B cell (primary cell): ENCODE results near the gene WASHC3. TPM values are rescaled to one million over a fixed set of nuclear protein-coding genes. Genes with fewer than 3 reads are reported as not detected.

Experiments
- ATAC-seq: fragments of 200-7000 bp; cut with Tn5 transposase; one replicate; pipeline ENCODE4 v1.10.0; 2021; ENCODE audit warnings: low read depth, mild to moderate bottlenecking, moderate number of reproducible peaks, moderate library complexity
- CTCF ChIA-PET: fragments of 350-600 bp; sonication (Branson Sonifier 250); formaldehyde crosslinking; loops from one replicate; lab custom pipeline; 2021; ENCODE audit warnings: antibody characterized with exemption, inconsistent platforms; lab: Charles Lee
- POLR2A ChIA-PET: fragments of 350-600 bp; sonication (Branson Sonifier 250); formaldehyde crosslinking; loops from one replicate; lab custom pipeline; 2021; ENCODE audit warnings: antibody characterized with exemption; lab: Charles Lee
- DNase-seq: peaks from one replicate; pipeline ENCODE4 v3.0.0; 2013
- H2AFZ ChIP-seq: 2 replicates; pipeline ENCODE4 v1.6.1; 2012; ENCODE audit warnings: mild to moderate bottlenecking, low read depth, low read length; ENCODE audit not compliant: insufficient read depth, poor library complexity, severe bottlenecking
- H3K27ac ChIP-seq, 2 donors: 1 replicate in 1 of 2; 2 replicates in 1 of 2; pipeline ENCODE4 v1.5.1; 2012 to 2013; ENCODE audit warnings: low read length in 2 of 2, mild to moderate bottlenecking in 2 of 2, moderate library complexity in 1 of 2
- H3K27me3 ChIP-seq, 4 experiments: fragments of 200-600 bp in 1 of 4; sonication (generic) in 1 of 4; replicated peaks in 1 of 4; 1 replicate in 2 of 4; 2 replicates in 2 of 4; pipeline versions ENCODE4 v1.6.1 to v1.7.0; 2013 to 2016; ENCODE audit warnings: low read length in 3 of 4, mild to moderate bottlenecking in 2 of 4, mixed read lengths in 1 of 4, moderate library complexity in 1 of 4; ENCODE audit not compliant: insufficient read depth in 4 of 4, control insufficient read depth in 3 of 4; ENCODE audit errors: control extremely low read depth in 1 of 4
- H3K36me3 ChIP-seq, 2 experiments: replicated peaks in 1 of 2; 1 replicate in 1 of 2; 2 replicates in 1 of 2; pipeline versions ENCODE4 v1.6.1 to v1.7.1; 2013; ENCODE audit warnings: low read length in 1 of 2; ENCODE audit not compliant: insufficient read depth in 2 of 2, control insufficient read depth in 1 of 2; ENCODE audit errors: control extremely low read depth in 1 of 2, extremely low read depth in 1 of 2
- H3K4me1 ChIP-seq, 2 donors: fragments of 200-600 bp in 1 of 2; sonication (generic) in 1 of 2; 1 replicate in 1 of 2; 2 replicates in 1 of 2; pipeline versions ENCODE4 v1.5.1 to v1.6.1; 2013 to 2017; ENCODE audit warnings: low read length in 2 of 2; ENCODE audit not compliant: control insufficient read depth in 2 of 2, insufficient read depth in 2 of 2
- H3K4me2 ChIP-seq: replicated peaks from 2 replicates; pipeline ENCODE3; 2012; ENCODE audit warnings: mild to moderate bottlenecking, low read depth, low read length; ENCODE audit not compliant: poor library complexity, severe bottlenecking
- H3K4me3 ChIP-seq, 5 experiments: fragments of 200-600 bp in 1 of 5; sonication (generic) in 1 of 5; 1 replicate in 3 of 5; 2 replicates in 2 of 5; pipeline versions ENCODE4 v1.5.1 to v1.7.0; 2011 to 2016; ENCODE audit warnings: low read length in 4 of 5, mild to moderate bottlenecking in 4 of 5, low read depth in 2 of 5, control low read depth in 1 of 5, moderate library complexity in 1 of 5; ENCODE audit not compliant: insufficient read depth in 1 of 5; ENCODE audit errors: control extremely low read depth in 1 of 5, extremely low read depth in 1 of 5
- H3K79me2 ChIP-seq: fragments of 200-600 bp; sonication (generic); one replicate; pipeline ENCODE4 v1.6.0; 2016; ENCODE audit warnings: low read length; ENCODE audit not compliant: control insufficient read depth, insufficient read depth
- H3K9ac ChIP-seq: fragments of 200-600 bp; sonication (generic); 2 replicates; pipeline ENCODE4 v1.6.1; 2017; ENCODE audit warnings: mild to moderate bottlenecking, low read length, moderate library complexity
- H3K9me3 ChIP-seq, 3 donors: one replicate each; pipeline versions ENCODE4 v1.6.1 to v1.7.1; 2013; ENCODE audit warnings: low read length in 2 of 3; ENCODE audit not compliant: control insufficient read depth in 2 of 3, insufficient read depth in 1 of 3; ENCODE audit errors: control extremely low read depth in 1 of 3
- H4K20me1 ChIP-seq: 2 replicates; pipeline ENCODE4 v1.6.0; 2012; ENCODE audit warnings: mild to moderate bottlenecking, low read length; ENCODE audit not compliant: insufficient read depth, control insufficient read depth, poor library complexity, severe bottlenecking
- H3K27ac Mint-ChIP-seq: one replicate; pipeline ENCODE4 v1.8.0; 2021; ENCODE audit warnings: mixed read lengths
- H3K27me3 Mint-ChIP-seq: one replicate; pipeline ENCODE4 v1.8.0; 2021; ENCODE audit warnings: mixed read lengths
- H3K4me1 Mint-ChIP-seq: one replicate; pipeline ENCODE4 v1.8.0; 2021; ENCODE audit warnings: mixed read lengths
- H3K4me3 Mint-ChIP-seq: one replicate; pipeline ENCODE4 v1.8.0; 2021; ENCODE audit warnings: mixed read lengths
- H3K9me3 Mint-ChIP-seq: one replicate; pipeline ENCODE4 v1.8.0; 2022; ENCODE audit warnings: mixed read lengths; ENCODE audit not compliant: insufficient read depth
- CTCF ChIP-seq: fragments of 200-600 bp; IDR thresholded peaks from one replicate; pipeline ENCODE4 v1.8.0; 2022; ENCODE audit warnings: antibody characterized with exemption, mild to moderate bottlenecking
- EZH2 ChIP-seq: IDR thresholded peaks from 2 replicates; pipeline ENCODE4 v1.6.1; 2012; ENCODE audit warnings: borderline replicate concordance, low read depth, mild to moderate bottlenecking, moderate library complexity, low read length; ENCODE audit not compliant: insufficient read depth, poor library complexity, severe bottlenecking
- WGBS: methylation state at CpG from one replicate; pipeline ENCODE4 v1.1.5; 2013; ENCODE audit warnings: missing lambda C conversion rate; ENCODE audit not compliant: insufficient coverage; 5-methylcytosine and 5-hydroxymethylcytosine counted together
- intact Hi-C: fragments of 100-400 bp; cut with micrococcal nuclease; formaldehyde crosslinking; loops from one replicate; pipeline ENCODE4 v1.10.0; 2022
- polyA plus RNA-seq: library from polyadenylated mRNA; depleted of rRNA; stranded (reverse); fragments of >200 nt; gene quantifications from 2 replicates; pipeline ENCODE4 v1.2.3, GENCODE V29; 2012
- total RNA-seq, 2 donors: library from RNA; stranded (reverse); fragments of 120-200 nt in 1 of 2; gene quantifications; 1 replicate in 1 of 2; 2 replicates in 1 of 2; pipeline versions ENCODE4 v1.2.3 to v1.2.4, GENCODE V29; 2013 to 2022

The WASHC3 gene
- total and polyA plus RNA-seq, 2 donors (not counting 1 experiment from before 2014, with no cell fraction given): 52.8 to 68.0 TPM

- no peak for DNase-seq
- no CpG with 5 or more reads among the region's 4 CpGs for WGBS
- Histone ChIP-seq H3K4me1 (no peaks in the 10 kb centered on the region), H3K27me3 (no peaks in the 10 kb centered on the region), H3K9ac (no peak overlapping the region), H3K4me2 (no peak overlapping the region), H3K79me2 (no peaks in the 10 kb centered on the region), H3K27ac (no peak overlapping the region), H4K20me1 (no peaks in the 10 kb centered on the region), H2AFZ (no peak overlapping the region), H3K9me3 (peaks cover 0 to 2% (median 0%) of the 10 kb centered on the region in 3 donors), H3K36me3 (no peaks in the 10 kb centered on the region), H3K4me3 (no peak overlapping the region)
- TF ChIP-seq EZH2 (no peak), CTCF (no peak)
- ChIA-PET CTCF (no interaction called here), POLR2A (no interaction called here)
- intact Hi-C loops: no loop called here
- H3K9me3 Mint-ChIP-seq: no peaks in the 10 kb centered on the region
- no peak overlapping the region for H3K27ac Mint-ChIP-seq
- H3K27me3 Mint-ChIP-seq: peaks cover 10% of the 10 kb centered on the region
- ATAC-seq: no peak
- no peak overlapping the region for H3K4me3 Mint-ChIP-seq
- no peaks in the 10 kb centered on the region for H3K4me1 Mint-ChIP-seq
These were observed 66.1 kb downstream of the WASHC3 start for GRCh38 chr12:101995684-101996083.

GRCh38 chr12:101992091-101992490 is 69.7 kb downstream of the WASHC3 start:
- H3K4me3 Mint-ChIP-seq: no peak overlapping the region
- no peaks in the 10 kb centered on the region for H3K9me3 Mint-ChIP-seq
- no peak for ATAC-seq
- Histone ChIP-seq H3K36me3 (no peaks in the 10 kb centered on the region), H2AFZ (no peak overlapping the region), H3K4me1 (no peaks in the 10 kb centered on the region), H3K4me3 (no peak overlapping the region), H3K79me2 (no peaks in the 10 kb centered on the region), H4K20me1 (no peaks in the 10 kb centered on the region), H3K27ac (no peak overlapping the region), H3K9me3 (peaks cover 0 to 2% (median 0%) of the 10 kb centered on the region in 3 donors), H3K4me2 (no peak overlapping the region), H3K27me3 (no peaks in the 10 kb centered on the region), H3K9ac (no peak overlapping the region)
- intact Hi-C loops: no loop called here
- H3K4me1 Mint-ChIP-seq: no peaks in the 10 kb centered on the region
- no peak overlapping the region for H3K27ac Mint-ChIP-seq
- no peak for DNase-seq
- WGBS: 89% methylated on average over 2 of the region's 2 CpGs
- TF ChIP-seq CTCF: no peak
- no peak for TF ChIP-seq EZH2
- ChIA-PET POLR2A (no interaction called here), CTCF (no interaction called here)
- peaks cover 10% of the 10 kb centered on the region for H3K27me3 Mint-ChIP-seq
